ENCODE results near the gene SEC61A2.

GRCh38 chr10:12214093-12214492 lies 84.6 kb downstream of the SEC61A2 start:
- TF ChIP-seq POLR2AphosphoS5 (IDR thresholded peaks at IDR 0.05; ENCODE audit: borderline replicate concordance, low read depth, low read length) (no peak), EZH2 (IDR thresholded peaks at IDR 0.05) (no peak)
